Endometrial microvascular endothelial cells (primary cell): Measurements from ENCODE around the gene FASTKD3. TPM values are rescaled to one million over a fixed set of nuclear protein-coding genes. Genes with fewer than 3 reads are reported as not detected.

ENCODE experiments used
- in situ Hi-C: cut with HindIII; loops from 2 replicates; pipeline ENCODE4 v1.10.0; 2017; ENCODE audit warnings: low sequenced_read_pairs, low pct_unique_long_range_greater_than_20kb; ENCODE audit errors: inconsistent ontology term
- total RNA-seq: library from RNA; depleted of rRNA; stranded (reverse); fragments of >200 nt; gene quantifications from one replicate; pipeline ENCODE4 v1.2.3, GENCODE V29; 2015; ENCODE audit errors: inconsistent ontology term

The FASTKD3 gene
- total RNA-seq, 1 donor from 2014 or later: 20.4 TPM

DNA sequence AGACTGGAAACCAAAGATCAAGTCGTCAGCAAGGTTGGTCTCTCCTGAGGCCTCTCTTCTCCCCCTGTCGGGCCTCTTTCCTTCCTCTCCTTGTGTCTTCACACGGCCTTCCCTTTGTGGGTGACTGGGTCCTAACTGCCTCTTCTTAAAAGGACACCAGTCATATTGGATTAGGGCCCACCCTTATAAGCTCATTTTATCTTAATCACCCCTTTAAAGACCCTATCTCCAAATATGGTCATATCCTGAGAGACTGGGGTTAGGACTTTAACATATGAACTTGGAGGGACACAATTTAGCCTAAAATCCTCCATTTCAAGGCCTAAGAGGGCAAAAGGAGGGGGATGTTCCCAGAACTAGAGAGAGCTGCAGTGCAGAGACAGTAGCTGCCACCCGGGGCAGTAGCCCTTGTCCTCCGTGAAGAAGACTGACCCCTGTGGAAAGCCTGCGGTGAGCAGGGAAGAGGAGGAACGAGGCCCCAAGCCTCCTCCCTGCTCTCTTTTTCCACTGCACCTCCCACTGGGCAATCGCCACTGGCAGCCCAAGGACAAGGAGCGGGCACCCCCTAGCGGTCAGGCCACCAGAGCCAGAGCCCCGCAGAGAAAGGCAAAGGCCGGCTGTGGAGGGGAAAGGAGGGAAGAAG lies 52.8 kb downstream of the FASTKD3 start:
- in situ Hi-C loops: no loop called here

DNA sequence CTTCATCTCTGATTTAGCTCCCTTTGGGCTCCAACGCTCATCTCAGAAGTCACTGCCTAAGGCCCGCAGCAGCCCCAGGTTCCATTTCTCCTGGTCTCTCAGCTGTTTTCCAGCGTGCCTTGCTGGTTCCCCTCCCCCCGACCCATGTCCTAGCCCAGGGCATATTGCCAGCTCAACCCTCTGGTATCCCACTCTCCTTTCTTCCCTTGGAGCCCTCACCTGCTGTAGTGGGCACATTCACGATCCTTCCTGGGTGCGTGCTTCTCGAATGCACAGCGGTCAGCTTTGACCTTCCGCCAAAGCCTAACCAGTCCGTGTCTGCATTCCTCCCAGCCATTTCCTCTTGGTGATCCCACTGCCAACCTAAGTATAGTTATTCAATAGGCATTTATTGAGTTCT lies 54.0 kb downstream of the FASTKD3 start:
- in situ Hi-C loops: no loop called here

DNA sequence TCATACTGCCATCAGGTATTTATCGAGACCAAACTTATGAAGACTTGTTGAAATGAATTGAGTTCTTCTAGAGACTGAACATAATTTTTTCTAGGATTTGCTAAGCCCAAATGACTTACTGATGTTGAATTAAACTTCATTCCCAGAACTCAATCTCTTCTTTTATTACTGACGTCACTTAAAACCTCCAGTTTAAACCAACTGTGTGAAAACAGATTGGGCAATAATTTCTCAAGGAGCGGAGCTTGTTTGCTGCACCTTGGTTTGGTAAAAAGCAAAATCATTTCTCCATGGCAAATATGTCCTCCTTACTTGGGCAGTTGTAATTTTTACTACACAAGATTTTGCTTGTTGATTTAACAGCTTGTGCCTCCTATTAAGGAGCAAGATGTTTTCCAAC lies 55.3 kb downstream of the FASTKD3 start:
- in situ Hi-C loops: no loop called here

DNA sequence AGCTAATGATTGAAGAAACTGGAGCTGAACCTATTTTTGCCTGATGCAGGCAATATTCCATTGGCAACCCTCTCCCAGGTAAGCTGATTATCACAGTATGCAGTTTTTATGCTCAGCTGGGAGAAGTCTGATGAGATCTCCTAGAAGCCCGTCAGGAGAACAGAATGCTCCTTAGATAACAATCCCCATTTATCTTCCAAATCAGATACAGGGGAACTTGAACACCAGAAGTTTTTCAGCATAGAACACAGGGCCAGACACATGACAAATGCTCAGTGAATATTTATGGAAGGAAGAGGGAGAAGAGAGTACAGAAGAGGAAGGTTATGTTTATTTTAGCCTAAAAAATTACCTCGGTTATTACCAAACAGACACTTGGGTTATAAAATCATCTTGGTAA lies 55.8 kb downstream of the FASTKD3 start:
- in situ Hi-C loops: no loop called here

DNA sequence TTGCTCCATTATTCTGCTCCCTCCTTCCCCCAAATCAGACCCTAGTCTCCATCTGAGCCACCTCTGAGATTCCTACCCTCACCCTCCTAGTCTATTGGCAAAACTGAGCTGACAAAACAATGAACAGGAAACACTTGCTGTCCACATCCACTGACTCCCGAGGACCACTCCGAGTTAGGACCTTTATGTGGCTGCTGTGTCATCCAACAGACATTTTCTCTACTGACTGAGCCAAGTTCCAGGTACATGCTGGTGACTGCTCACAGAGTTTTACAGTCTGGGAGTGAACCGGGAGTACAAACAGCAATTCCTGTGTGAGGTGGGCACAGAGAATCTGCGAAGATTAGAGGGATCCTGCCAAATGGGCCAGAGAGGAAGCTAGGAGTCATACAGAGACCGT lies 57.1 kb downstream of the FASTKD3 start:
- in situ Hi-C loops: no loop called here

Other genes with a start within 250 kb of the FASTKD3 start
- gene CFAP90, start 17.9 kb downstream of the FASTKD3 start, total RNA-seq: not detected
- 26.9 TPM for gene MTRR, start 117 bp upstream of the FASTKD3 start, total RNA-seq